Activated naive CD8-positive, alpha-beta T cell treated with anti-CD3 and anti-CD28 coated beads, Interleukin-2, amount 50 U/mL, for 16 hours (primary cell): ENCODE data around the gene ULBP1.
A peak's percentile ranks its signal among the peaks of the same experiment; 100 is the strongest.
"Not testable (repeated sequence)": the region's sequence is repeated elsewhere in the genome, so short reads cannot be mapped to it uniquely, and the experiment has no call there.

Experiments
- DNase-seq: peaks from one replicate; pipeline ENCODE4 v3.0.0-alpha.2; 2020; ENCODE audit warnings: low read depth, low spot score

Gene ULBP1, protein sequence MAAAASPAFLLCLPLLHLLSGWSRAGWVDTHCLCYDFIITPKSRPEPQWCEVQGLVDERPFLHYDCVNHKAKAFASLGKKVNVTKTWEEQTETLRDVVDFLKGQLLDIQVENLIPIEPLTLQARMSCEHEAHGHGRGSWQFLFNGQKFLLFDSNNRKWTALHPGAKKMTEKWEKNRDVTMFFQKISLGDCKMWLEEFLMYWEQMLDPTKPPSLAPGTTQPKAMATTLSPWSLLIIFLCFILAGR

GRCh38 chr6:149963462-149964307, at the start of gene ULBP1:
ULBP1 (plus strand) TSS chr6:149963943; CDS start chr6:149964050, 107 bp downstream.
- peak; percentile 50 for DNase-seq

- no peak for DNase-seq
Measured at GRCh38 chr6:149915970-149916865, 47.5 kb upstream of the ULBP1 start.

- DNase-seq, result no peak
Measured at GRCh38 chr6:149917679-149918078, 46.1 kb upstream of the ULBP1 start.

GRCh38 chr6:149918151-149918905, 45.4 kb upstream of the ULBP1 start:
- no peak for DNase-seq

DNA sequence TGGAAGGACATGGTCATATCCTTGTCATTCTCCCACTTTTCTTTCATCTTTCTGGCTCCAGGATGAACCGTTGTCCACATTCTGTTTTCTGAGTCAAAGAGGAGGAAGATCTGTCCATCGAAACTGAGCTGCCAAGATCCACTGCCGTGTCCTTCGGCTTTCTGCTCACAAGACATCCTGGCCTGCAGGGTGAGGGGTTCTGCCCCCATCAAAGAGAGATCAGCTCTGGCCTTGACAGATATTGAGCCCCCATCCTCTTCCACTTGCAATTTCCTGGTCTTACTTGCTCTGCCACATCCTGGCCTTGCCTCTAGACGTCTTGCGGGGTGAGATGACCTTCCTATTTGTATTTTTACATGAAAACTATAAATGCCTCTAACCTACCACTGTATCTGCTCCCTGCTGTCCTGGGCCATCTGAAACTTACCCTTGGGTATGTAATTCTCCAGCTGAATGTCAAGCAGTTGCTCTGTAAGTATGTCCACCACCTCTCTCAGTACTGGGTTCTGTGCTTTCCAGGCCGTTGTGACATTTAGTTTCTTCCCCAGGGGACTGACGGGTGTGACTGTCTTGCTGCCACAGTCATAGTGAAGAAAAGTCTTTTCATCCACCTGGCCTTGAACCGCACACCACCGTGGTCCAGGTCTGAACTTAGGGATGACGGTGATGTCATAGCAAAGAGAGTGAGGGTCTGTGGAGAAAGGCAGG, 44.5 kb upstream of the ULBP1 start:
- DNase-seq, result not testable (repeated sequence)

- no peak for DNase-seq
Measured at GRCh38 chr6:149919834-149920225, 43.9 kb upstream of the ULBP1 start.

DNA sequence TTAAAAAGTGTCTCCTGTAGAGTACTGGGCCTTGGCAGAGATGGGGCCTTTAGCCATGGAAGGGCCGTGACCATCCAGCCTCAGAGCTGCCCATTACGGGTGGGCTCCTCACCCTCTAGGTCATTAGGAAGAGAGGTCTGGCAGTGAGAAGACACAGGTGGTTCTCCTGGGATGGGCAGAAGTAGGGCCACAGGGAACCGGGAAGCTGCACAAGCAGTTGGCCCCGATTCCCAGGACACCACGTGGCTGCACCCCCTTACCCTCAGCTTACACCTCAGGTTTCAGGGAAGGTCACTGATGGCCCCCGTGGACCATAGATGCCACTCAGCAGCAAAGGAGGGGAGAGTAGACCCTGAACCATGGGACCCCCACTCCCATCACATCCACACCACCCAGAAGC, 42.4 kb upstream of the ULBP1 start:
- no peak for DNase-seq

- not testable (repeated sequence) for DNase-seq
Measured at GRCh38 chr6:149922091-149922490, 41.7 kb upstream of the ULBP1 start.

GRCh38 chr6:149922642-149923326, 41.0 kb upstream of the ULBP1 start, which contains the start of gene RAET1G:
RAET1G (minus strand) TSS chr6:149923121; CDS start chr6:149923010, 111 bp downstream.
- DNase-seq, result peak; percentile 69

DNA sequence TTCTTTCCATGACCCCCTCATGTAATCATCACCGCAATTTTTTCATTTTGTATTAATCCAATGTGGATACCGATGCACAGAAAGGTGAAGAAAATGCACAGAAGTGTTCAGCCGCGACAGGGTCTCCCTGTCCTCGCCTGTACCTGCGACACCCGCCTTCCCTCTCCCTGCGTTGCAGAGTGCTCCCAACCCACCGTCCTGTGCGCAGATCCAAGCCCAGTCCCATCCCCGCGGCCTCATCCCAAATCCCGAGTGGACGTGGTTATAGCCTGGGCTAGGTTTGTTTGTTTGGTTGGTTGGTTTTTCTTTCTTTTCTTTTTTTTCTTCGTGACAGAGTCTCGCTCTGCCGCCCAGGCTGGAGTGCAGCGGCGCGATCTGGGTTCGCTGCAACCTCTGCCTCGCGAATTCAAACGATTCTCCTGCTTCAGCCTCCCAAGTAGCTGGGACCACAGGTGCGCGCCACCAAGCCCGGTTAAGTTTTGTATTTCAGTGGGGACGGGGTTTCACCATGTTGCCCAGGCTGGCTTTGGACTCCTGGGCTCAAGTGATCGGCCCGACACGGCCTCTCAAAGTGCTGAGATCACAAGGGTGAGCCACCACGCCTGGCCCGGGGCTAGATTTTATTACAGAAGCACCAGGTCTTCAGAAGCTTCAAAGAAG, 40.3 kb upstream of the ULBP1 start:
- DNase-seq, result no peak

- no peak for DNase-seq
Measured at GRCh38 chr6:149924206-149924932, 39.4 kb upstream of the ULBP1 start.

- DNase-seq, result no peak
Measured at GRCh38 chr6:149924933-149925252, 38.9 kb upstream of the ULBP1 start.

GRCh38 chr6:149925253-149925973, 38.3 kb upstream of the ULBP1 start:
- no peak for DNase-seq

DNA sequence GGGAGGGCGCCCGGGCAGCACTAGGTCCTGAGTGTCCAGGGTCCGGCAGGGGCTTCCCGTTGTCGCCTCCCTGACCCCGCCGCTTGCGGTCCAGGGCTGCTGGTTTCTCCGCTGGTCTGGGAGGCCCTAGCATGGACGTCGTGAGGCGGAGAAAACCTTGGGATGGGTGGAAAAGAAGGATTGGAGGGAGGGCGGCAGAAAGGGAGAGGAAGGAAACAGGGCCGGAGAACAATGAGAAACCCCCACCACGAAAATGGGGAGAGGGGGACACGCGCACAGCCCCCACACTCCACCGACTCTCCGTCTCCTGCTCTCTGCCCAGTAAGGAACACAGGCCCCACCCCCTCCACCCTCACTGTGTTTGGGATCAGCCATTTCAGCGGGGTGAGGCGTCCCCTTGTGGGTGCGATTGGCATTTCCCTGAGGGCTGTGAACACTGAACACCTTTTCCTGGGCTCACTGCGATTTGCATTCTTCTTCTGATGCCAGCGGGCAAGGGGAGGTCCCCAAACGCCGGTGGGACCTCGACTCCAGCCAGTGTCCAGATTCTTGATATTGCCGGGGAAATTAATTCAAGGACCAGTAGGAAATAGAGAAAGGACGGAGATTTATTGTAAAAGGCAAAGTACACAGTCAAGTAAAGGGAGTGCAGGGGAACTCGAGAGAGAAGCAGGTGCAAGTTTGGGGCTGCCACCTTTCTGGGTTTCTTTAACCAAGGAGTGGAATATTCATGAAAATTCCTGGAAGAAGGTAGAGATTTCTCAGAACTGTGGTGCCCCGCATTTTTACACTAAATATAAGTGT, 37.6 kb upstream of the ULBP1 start:
- peak; percentile 56 for DNase-seq

- not testable (repeated sequence) for DNase-seq
Measured at GRCh38 chr6:149927025-149927424, 36.7 kb upstream of the ULBP1 start.

GRCh38 chr6:149929422-149929821, 34.3 kb upstream of the ULBP1 start:
- DNase-seq, result no peak

GRCh38 chr6:149931501-149931900, 32.2 kb upstream of the ULBP1 start:
- DNase-seq, result no peak
